Activated CD4-positive, alpha-beta memory T cell treated with anti-CD3 and anti-CD28 coated beads for 36 hours (primary cell): ENCODE measurements around the gene PLA2G5. TPM values are rescaled to one million over a fixed set of nuclear protein-coding genes. Genes with fewer than 3 reads are reported as not detected.
"Not testable (repeated sequence)": the region's sequence is repeated elsewhere in the genome, so short reads cannot be mapped to it uniquely, and the experiment has no call there.

Experiments used
- CTCF ChIA-PET: fragments of 350-600 bp; sonication (Branson Sonifier 250); formaldehyde crosslinking; loops from one replicate; lab custom pipeline; 2021; ENCODE audit warnings: antibody characterized with exemption, inconsistent platforms; lab: Charles Lee
- POLR2A ChIA-PET: fragments of 350-600 bp; sonication (Branson Sonifier 250); formaldehyde crosslinking; loops from one replicate; lab custom pipeline; 2021; ENCODE audit warnings: antibody characterized with exemption; lab: Charles Lee
- DNase-seq: peaks from one replicate; pipeline ENCODE4 v3.0.0-alpha.2; 2020
- H3K27ac Mint-ChIP-seq: one replicate; pipeline ENCODE4 v1.8.0; 2021; ENCODE audit warnings: mixed read lengths
- H3K27me3 Mint-ChIP-seq: one replicate; pipeline ENCODE4 v1.8.0; 2021; ENCODE audit warnings: mixed read lengths
- H3K36me3 Mint-ChIP-seq: one replicate; pipeline ENCODE4 v1.8.0; 2021; ENCODE audit warnings: mixed read lengths
- H3K4me1 Mint-ChIP-seq: one replicate; pipeline ENCODE4 v1.8.0; 2021; ENCODE audit warnings: low read depth, mixed read lengths
- H3K4me3 Mint-ChIP-seq: one replicate; pipeline ENCODE4 v1.8.0; 2021; ENCODE audit warnings: mild to moderate bottlenecking, mixed read lengths
- H3K9me3 Mint-ChIP-seq: one replicate; pipeline ENCODE4 v1.8.0; 2021; ENCODE audit warnings: mixed read lengths
- intact Hi-C: fragments of 100-400 bp; cut with micrococcal nuclease; formaldehyde crosslinking; loops from one replicate; pipeline ENCODE4 v1.15.1; 2023
- total RNA-seq, 2 experiments: library from RNA; stranded (reverse); gene quantifications; one replicate each; pipeline ENCODE4 v1.2.3, GENCODE V29; 2021

The PLA2G5 gene
- total RNA-seq, 2 experiments from 2014 or later = not detected

DNA sequence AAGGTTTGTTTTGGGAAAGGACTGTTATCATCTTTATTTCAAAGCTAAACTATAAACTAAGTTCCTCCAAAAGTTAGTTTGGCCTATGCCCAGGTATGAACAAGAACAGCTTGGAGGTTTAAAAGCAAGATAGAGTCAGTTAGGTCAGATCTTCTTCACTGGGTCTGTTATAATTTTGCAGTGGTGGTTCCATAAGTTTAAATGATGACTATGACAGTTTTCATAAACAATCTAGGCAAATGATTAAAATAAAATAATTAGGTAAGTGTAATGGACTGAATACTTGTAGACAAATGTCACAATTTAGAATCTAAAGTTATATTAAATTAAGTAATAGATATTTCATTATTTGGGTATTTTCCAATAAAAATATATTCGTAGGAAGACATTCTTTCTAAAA lies 21.4 kb upstream of the PLA2G5 start:
- POLR2A ChIA-PET = no interaction called here
- CTCF ChIA-PET = interaction anchor here (1.9 kb wide), 1 partner anchor 131 kb away, joined by 5 read pairs; no protein-coding TSS in a partner anchor

DNA sequence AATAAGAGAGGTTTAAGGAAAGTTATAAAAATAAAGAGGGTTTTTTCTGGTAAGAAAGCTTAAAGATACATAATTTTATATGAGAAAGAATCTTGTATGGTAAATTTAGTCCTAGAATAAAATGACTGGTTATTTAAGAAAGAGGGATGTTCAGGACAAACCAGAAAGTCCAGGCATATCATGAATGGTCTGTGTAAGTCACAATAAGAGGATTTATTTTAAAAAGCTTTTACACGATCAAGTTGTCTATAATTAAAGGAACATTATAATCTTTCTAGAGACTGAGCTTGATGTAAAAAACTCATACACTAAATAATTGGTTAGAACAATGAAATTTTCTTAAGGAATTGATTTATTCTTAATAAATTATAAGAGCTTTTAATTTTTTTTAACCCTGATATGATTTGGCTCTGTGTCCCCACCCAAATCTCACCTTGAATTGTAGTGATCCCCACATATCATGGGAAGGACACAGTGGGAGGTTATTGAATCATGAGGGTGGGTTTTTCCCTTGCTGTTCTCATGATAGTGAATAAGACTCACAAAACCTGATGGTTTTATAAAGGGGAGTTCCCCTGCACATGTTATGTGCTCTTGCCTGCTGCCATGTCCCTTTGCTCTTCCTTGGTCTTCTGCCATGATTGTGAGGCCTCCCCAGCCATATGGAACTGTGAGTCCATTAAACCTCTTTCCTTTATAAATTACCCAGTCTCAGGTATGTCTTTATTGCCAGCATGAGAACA lies 20.8 kb upstream of the PLA2G5 start:
- Mint-ChIP-seq H3K9me3 (peaks cover 26% of the 10 kb centered on the region), H3K36me3 (peaks cover 13% of the 10 kb centered on the region)
- POLR2A ChIA-PET, H3K27me3 Mint-ChIP-seq, H3K4me3 Mint-ChIP-seq, H3K27ac Mint-ChIP-seq, H3K4me1 Mint-ChIP-seq, intact Hi-C loops, DNase-seq: not testable (repeated sequence)
- CTCF ChIA-PET = interaction anchor here (1.9 kb wide), 1 partner anchor 131 kb away, joined by 5 read pairs; no protein-coding TSS in a partner anchor

More for the DNA sequence above, 21.4 kb upstream of the PLA2G5 start:
- no peak overlapping the region for H3K27ac Mint-ChIP-seq
- no peak overlapping the region for H3K4me3 Mint-ChIP-seq
- H3K4me1 Mint-ChIP-seq = no peaks in the 10 kb centered on the region
- H3K36me3 Mint-ChIP-seq = peaks cover 13% of the 10 kb centered on the region
- H3K27me3 Mint-ChIP-seq = no peaks in the 10 kb centered on the region
- intact Hi-C loops = no loop called here
- H3K9me3 Mint-ChIP-seq = peaks cover 26% of the 10 kb centered on the region
- DNase-seq = no peak

DNA sequence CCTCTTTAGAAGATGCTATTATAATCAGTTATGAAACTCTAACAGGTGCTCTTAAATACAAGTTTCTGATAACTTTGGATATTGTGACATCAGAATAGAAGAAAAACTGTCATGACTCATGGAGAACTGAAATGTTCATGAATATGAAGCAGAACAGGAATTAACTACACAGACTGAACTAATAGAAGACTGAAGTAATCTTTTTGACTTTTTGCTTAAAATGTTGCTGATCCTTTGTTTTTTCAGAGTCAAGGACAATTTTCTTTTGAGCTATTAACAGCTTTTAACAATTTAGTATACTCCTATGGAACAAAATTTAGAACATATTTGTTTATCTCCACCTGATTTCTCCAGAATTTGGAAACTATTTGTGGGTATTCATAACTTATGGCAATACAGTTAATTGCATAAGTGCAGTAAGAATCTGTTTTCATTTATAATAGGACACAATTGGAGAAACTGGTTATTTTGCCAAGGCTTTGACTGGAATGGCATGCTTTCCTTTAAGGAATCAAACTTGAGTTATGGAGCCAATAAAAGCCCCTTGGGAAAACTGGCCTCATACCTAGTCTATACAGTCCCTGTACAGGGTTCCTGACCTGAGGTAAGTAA lies 18.7 kb upstream of the PLA2G5 start:
- CTCF ChIA-PET = no interaction called here
- H3K4me1 Mint-ChIP-seq = no peaks in the 10 kb centered on the region
- H3K4me3 Mint-ChIP-seq = no peak overlapping the region
- intact Hi-C loops = no loop called here
- no peak for DNase-seq
- H3K36me3 Mint-ChIP-seq = peaks cover 13% of the 10 kb centered on the region
- POLR2A ChIA-PET = no interaction called here
- H3K27ac Mint-ChIP-seq = no peak overlapping the region
- peaks cover 26% of the 10 kb centered on the region for H3K9me3 Mint-ChIP-seq
- H3K27me3 Mint-ChIP-seq = peaks cover 3% of the 10 kb centered on the region

DNA sequence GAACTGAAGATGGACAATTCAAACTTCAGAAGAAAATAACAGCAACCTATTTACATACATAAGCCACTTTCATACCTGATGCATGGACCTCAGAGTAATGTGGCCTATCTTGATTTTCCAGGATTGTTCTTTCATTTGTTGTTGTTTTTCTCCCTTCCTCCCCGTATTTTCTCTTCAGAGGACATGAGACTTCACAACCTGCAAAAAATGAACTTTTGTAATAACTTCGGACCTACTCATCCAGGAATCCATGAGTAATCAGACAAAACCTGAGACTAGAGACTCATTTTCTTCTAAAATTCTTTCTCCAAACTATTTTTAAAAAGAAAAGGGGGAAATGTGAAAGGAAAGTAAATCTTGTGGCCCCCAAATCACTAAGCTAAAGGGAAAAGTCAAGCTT lies 17.6 kb upstream of the PLA2G5 start:
- DNase-seq = no peak
- peaks cover 13% of the 10 kb centered on the region for H3K36me3 Mint-ChIP-seq
- peaks cover 6% of the 10 kb centered on the region for H3K27me3 Mint-ChIP-seq
- no peak overlapping the region for H3K27ac Mint-ChIP-seq
- ChIA-PET POLR2A (interaction anchor here (0.7 kb wide), 2 partner anchors 40 to 775 kb away, joined by 3 to 4 read pairs; no protein-coding TSS in a partner anchor), CTCF (no interaction called here)
- intact Hi-C loops = no loop called here
- H3K9me3 Mint-ChIP-seq = peaks cover 26% of the 10 kb centered on the region
- no peak overlapping the region for H3K4me3 Mint-ChIP-seq
- no peaks in the 10 kb centered on the region for H3K4me1 Mint-ChIP-seq

DNA sequence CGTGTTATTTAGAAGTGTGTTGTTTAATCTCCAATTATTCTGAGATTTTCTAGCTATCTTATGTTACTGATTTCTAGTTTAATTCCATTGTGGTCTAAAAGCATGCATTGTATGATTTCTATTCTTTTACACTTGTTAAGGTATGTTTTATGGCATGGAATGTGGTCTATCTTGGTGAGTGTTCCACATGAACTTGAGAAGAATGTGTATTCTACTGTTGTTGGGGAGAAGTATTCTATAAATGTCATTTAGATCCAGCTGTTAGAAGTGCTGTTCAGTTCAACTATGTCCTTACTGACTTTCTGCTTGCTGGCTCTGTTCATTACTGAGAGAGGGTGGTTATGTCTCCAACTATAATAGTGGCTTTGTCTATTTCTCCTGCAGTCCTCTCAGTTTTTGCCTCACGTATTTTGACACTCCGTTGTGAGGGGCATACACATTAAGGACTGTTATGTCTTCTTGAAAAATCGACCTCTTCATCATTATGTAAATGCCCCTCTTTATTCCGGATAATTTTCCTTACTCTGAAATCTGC lies 12.0 kb upstream of the PLA2G5 start:
- Mint-ChIP-seq H3K27me3 (peaks cover 7% of the 10 kb centered on the region), H3K4me1 (peaks cover 30% of the 10 kb centered on the region), H3K27ac (no peak overlapping the region), H3K9me3 (no peaks in the 10 kb centered on the region), H3K36me3 (no peaks in the 10 kb centered on the region), H3K4me3 (no peak overlapping the region)
- ChIA-PET POLR2A (no interaction called here), CTCF (interaction anchor here (1.3 kb wide), 1 partner anchor 140 kb away, joined by 4 read pairs; no protein-coding TSS in a partner anchor)
- intact Hi-C loops = no loop called here
- DNase-seq = no peak

DNA sequence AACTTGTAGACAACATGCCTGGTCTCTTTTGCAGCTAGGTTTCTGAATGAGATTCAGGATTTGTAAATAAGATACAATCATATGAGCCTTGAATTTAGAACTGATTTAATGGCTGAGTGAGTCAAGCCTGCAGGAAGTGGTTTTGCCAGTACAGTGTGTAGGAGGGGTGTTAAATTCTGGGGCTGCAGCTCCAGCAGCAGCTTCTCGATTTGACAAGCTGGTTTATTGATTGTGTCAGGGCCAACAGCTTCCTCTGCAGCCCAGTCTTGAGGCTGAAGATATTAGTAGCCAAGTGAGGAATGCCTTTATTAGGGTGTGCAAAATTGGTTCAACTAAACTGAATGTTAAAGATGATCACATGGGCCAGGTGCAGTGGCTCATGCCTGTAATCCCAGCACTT lies 11.5 kb upstream of the PLA2G5 start:
- DNase-seq = peak; percentile 77
- peaks cover 30% of the 10 kb centered on the region for H3K4me1 Mint-ChIP-seq
- intact Hi-C loops = no loop called here
- H3K27ac Mint-ChIP-seq = no peak overlapping the region
- CTCF ChIA-PET = interaction anchor here (1.3 kb wide), 1 partner anchor 141 kb away, joined by 4 read pairs; no protein-coding TSS in a partner anchor
- H3K9me3 Mint-ChIP-seq = no peaks in the 10 kb centered on the region
- peaks cover 7% of the 10 kb centered on the region for H3K27me3 Mint-ChIP-seq
- POLR2A ChIA-PET = no interaction called here
- no peaks in the 10 kb centered on the region for H3K36me3 Mint-ChIP-seq
- H3K4me3 Mint-ChIP-seq = no peak overlapping the region

DNA sequence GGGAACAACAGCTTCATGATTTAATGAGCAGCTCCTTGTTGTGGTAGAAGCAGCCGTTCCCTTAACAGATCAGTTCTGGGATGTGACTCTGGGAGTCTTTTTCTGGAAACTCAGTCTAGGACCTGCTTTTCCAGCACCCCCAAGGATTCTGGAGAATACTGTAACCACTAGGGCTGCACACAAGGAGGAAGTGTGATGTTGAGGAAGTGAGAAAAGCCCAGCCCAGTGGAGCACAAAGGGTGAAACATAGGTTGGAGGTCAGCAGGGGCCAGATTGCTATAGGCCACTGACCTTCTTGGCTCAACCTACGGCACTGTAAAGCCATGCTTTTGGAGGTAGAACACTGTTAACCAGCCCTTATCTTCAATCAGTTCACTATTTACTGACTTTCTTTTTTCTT lies 10.1 kb upstream of the PLA2G5 start:
- intact Hi-C loops = no loop called here
- CTCF ChIA-PET = no interaction called here
- no peak for DNase-seq
- no peak overlapping the region for H3K4me3 Mint-ChIP-seq
- no peak overlapping the region for H3K27ac Mint-ChIP-seq
- H3K9me3 Mint-ChIP-seq = no peaks in the 10 kb centered on the region
- H3K36me3 Mint-ChIP-seq = no peaks in the 10 kb centered on the region
- POLR2A ChIA-PET = no interaction called here
- peaks cover 30% of the 10 kb centered on the region for H3K4me1 Mint-ChIP-seq
- peaks cover 7% of the 10 kb centered on the region for H3K27me3 Mint-ChIP-seq

DNA sequence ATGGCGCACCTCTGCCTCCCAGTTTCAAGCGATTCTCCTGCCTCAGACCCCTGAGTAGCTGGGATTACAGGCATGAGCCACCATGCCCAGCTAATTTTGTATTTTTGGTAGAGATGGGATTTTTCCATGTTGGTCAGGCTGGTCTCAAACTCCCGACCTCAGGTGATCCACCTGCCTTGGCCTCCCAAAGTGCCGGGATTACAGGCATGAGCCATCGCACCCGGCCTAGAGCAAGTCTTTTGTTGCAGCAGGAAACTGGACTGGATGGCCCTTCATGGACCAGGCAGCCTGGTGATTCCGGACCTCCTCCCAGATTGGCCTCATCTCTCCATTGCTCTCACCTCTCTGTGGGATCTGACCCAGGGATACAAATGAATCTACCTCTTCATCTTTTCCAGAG lies 9.2 kb upstream of the PLA2G5 start:
- intact Hi-C loops, H3K27me3 Mint-ChIP-seq, H3K27ac Mint-ChIP-seq, CTCF ChIA-PET, H3K4me3 Mint-ChIP-seq, H3K36me3 Mint-ChIP-seq, POLR2A ChIA-PET, DNase-seq, H3K9me3 Mint-ChIP-seq: not testable (repeated sequence)
- H3K4me1 Mint-ChIP-seq = peaks cover 30% of the 10 kb centered on the region

DNA sequence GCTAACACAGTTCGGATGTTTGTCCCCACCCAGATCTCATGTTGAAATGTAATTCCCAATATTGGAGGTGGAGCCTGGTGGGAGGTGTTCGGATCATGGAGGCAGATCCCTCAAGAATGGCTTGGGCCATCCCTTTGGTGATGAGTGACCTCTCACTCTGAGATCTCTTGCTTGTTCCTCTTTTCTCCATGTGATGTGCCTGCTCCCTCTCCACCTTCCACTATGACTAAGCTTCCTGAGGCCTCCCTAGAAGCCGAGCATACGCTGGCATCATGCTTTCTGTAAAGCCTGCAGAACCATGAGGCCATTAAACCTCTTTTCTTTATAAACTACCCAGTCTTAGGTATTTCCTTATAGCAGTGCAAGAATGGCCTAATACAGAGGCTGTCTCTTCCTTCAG lies 8.1 kb upstream of the PLA2G5 start:
- CTCF ChIA-PET = no interaction called here
- intact Hi-C loops = no loop called here
- H3K4me3 Mint-ChIP-seq = no peak overlapping the region
- DNase-seq = no peak
- H3K4me1 Mint-ChIP-seq = peaks cover 30% of the 10 kb centered on the region
- no peaks in the 10 kb centered on the region for H3K36me3 Mint-ChIP-seq
- POLR2A ChIA-PET = no interaction called here
- H3K27ac Mint-ChIP-seq = no peak overlapping the region
- H3K27me3 Mint-ChIP-seq = peaks cover 1% of the 10 kb centered on the region
- H3K9me3 Mint-ChIP-seq = no peaks in the 10 kb centered on the region

DNA sequence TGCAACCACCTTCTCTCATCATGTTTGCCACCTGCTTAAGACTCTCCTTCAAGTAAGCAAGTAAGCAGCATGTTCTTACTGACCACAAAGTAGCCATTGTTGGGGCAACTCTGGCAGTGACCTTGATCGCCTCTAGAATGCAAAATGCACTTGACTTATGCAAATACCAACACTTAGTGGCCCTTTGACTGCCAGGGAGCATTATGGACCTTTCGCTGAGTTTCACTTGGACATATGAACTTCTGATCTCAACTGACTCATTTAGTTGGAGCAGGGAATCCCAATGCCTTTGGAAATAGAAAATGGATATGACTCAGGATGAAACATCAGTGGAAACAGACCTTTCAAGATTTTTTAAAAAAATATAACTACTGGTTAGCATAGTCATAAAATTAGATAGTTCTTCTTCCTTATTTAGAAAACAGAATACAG lies 6.1 kb upstream of the PLA2G5 start:
- DNase-seq = no peak
- no peaks in the 10 kb centered on the region for H3K36me3 Mint-ChIP-seq
- ChIA-PET CTCF (no interaction called here), POLR2A (no interaction called here)
- intact Hi-C loops = no loop called here
- H3K9me3 Mint-ChIP-seq = no peaks in the 10 kb centered on the region
- H3K4me3 Mint-ChIP-seq = no peak overlapping the region
- H3K27me3 Mint-ChIP-seq = peaks cover 3% of the 10 kb centered on the region
- peaks cover 19% of the 10 kb centered on the region for H3K4me1 Mint-ChIP-seq
- no peak overlapping the region for H3K27ac Mint-ChIP-seq

DNA sequence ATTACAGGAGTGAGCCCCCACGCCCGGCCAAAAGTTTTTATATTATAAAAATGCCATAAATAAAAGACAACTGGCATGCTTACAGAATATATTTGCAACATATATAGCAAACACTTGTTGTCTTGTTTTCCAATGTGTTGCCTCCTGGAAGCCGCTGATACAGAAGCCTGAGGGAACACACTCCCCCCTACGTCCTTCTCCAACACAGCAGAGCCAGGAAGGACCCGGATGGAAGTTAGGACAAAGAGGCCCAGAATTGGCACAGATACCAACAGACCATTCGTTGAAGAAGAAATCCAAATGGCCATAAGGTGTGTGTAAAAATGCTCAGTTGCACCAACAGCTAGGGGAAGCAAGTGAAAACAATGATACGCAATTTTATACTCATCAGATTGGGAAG lies 1.3 kb upstream of the PLA2G5 start:
- Mint-ChIP-seq H3K9me3 (no peaks in the 10 kb centered on the region), H3K4me1 (no peaks in the 10 kb centered on the region), H3K27me3 (peaks cover 4% of the 10 kb centered on the region), H3K4me3 (no peak overlapping the region), H3K36me3 (no peaks in the 10 kb centered on the region), H3K27ac (no peak overlapping the region)
- ChIA-PET CTCF (no interaction called here), POLR2A (no interaction called here)
- no peak for DNase-seq
- intact Hi-C loops = no loop called here

DNA sequence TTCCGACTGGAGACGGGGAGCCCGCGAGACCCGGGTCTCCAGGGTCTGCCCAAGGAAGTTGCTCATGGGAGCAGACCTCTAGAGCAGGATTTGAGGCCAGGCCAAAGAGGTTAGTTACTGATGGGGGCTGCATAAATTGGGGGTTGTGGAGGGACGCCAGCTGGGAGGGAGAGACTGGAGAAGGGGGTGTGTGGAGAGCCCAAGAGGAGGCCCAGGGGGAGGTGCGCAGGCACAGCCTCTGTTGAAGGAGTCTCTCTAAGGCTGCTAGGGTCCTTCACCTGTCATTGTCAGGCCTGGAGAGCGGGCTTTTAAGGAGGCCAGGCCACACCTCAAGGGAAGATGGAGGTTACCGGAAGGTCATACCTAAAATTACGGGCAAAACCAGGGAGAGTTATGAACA lies 363 bp downstream of the PLA2G5 start:
- H3K9me3 Mint-ChIP-seq = no peaks in the 10 kb centered on the region
- intact Hi-C loops = no loop called here
- H3K4me3 Mint-ChIP-seq = no peak overlapping the region
- peaks cover 4% of the 10 kb centered on the region for H3K27me3 Mint-ChIP-seq
- H3K36me3 Mint-ChIP-seq = no peaks in the 10 kb centered on the region
- no peaks in the 10 kb centered on the region for H3K4me1 Mint-ChIP-seq
- no peak for DNase-seq
- ChIA-PET POLR2A (no interaction called here), CTCF (no interaction called here)
- H3K27ac Mint-ChIP-seq = no peak overlapping the region
